HG03354 (cell line): ENCODE results near the gene C16orf95.
"Not testable (repeated sequence)": the region's sequence is repeated elsewhere in the genome, so short reads cannot be mapped to it uniquely, and the experiment has no call there.

Experiments used
- ATAC-seq: cut with Tn5 transposase; IDR thresholded peaks from one replicate; pipeline ENCODE4 v1.9.1; 2021; ENCODE audit warnings: mild to moderate bottlenecking; ENCODE audit not compliant: unreplicated experiment, poor library complexity, severe bottlenecking

C16orf95 gene

DNA sequence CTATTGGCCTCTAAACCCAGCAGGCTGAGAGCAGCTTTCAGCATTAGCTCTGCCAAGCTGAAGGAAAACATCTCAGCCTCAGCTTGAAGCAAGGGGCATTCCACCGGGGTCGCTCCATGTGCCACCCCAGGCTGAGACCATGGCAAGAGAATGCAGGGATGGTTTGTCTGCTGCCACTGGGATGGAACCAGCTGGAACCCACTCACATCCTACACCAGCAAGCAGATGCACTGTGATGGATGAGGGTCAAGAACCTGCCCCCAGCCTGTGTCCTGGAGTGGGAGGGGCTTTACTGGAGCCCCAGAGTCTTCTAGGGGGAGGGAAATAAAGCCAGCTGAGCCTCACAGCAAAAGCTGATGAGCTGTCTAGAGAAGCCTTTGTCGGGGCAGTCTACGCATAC lies 51.9 kb downstream of the C16orf95 start:
- no peak for ATAC-seq

DNA sequence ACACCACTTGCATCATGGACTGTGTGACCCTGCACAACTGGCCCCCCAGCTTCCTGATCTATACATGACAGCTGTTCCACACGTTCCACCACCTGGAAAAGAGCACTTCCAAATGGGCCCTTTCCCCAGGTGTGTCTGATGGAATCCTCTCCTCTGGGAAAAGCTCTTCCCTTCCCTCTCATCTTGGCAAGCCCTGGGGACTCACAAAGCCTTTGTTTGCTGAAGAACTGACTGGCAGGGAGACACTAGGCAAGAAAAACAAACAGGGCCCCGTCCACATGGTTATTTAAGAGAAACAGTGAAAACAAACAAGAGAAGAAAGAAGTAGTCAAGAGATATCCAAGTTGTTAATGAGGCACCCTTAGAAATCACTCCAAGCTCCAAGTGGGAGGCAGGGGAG lies 52.6 kb downstream of the C16orf95 start:
- ATAC-seq = no peak

DNA sequence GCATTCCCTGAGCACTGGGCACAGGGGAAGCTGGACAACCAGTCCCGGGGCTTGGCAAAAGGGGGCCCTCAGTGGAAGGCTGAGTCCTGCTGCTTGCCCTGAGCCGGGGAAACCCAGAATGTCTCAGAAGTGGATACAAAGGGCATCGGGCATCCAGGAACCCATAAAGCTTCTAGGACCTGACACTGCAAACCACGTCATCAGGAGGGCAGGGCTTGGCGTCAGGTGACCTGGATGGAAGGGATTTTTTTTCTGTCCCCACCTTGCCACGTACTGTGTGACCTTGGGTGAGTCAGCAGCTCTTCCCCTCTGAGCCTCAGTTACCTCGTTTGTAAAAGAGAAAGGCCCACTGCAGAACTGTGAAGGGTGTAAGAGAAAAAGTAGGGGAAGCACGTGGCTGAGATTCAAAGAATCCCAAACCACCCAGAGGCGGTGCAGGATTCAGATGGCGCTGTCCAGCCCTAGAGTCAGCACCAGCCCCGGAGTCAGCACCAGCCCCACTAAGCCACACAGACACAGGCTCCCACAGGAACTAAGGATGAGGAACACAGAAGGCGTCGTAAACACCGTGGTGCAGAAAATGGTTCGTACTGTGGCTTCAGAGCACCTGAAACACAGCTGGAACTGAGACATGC lies 53.7 kb downstream of the C16orf95 start:
- ATAC-seq = no peak

GRCh38 chr16:87259431-87259830 lies 57.8 kb downstream of the C16orf95 start:
- no peak for ATAC-seq

DNA sequence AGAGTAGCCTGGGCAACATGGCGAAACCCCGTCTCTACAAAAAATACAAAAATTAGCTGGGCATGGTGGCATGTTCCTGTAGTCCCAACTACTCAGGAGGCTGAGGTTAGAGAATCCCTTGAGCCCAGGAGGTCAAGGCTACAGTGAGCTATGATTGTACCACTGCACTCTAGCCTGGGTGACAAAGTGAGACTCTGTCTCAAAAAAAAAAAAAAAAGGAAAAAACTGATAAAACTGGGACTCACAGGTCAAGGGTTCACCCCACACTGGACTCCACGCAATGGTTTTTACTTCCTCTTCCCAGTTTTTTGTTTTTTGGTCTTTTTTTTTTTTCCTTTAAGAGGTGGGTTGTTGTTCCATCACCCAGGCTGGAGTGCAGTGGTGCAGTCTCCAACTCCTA lies 58.5 kb downstream of the C16orf95 start:
- not testable (repeated sequence) for ATAC-seq

DNA sequence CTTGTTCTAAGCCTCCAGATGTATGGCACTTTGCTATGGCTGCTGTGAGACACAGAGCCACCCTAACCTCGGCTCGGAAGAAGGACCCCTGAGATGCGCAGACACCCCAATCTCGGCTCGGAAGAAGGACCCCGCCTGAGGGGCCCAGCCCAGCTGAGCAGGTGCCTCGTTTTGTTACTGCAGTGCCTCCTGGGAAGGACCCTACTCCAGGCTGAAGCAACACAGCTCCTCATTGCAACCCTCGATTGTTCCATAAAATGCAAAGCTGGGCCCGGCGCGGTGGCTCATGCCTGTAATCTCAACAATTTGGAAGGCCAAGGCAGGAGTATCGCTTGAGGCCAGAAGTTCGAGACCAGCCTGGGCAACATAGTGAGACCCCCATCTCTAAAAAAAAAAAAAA lies 61.3 kb downstream of the C16orf95 start:
- ATAC-seq = no peak

- ATAC-seq = no peak
Measured at GRCh38 chr16:87254734-87255133, 62.5 kb downstream of the C16orf95 start.

DNA sequence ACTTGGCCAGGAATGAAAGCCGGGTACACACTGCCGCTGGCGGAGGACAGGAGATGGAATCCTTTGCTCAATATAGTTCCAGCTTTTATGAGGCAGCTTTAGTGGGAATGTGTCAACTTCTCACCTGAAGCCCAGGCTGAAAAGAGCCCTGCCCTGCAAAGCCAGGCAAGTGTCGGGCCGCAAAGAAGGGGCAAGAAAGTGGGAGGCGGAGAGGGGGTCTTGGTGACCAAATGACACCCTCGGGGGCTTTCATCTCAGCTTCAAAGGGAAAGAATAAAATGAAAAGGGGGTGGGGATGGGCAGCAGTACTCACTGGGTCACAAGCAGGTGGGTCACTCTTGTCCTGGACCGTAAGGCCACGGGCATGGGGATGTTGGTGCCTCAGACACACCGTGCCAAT lies 62.9 kb downstream of the C16orf95 start:
- no peak for ATAC-seq

DNA sequence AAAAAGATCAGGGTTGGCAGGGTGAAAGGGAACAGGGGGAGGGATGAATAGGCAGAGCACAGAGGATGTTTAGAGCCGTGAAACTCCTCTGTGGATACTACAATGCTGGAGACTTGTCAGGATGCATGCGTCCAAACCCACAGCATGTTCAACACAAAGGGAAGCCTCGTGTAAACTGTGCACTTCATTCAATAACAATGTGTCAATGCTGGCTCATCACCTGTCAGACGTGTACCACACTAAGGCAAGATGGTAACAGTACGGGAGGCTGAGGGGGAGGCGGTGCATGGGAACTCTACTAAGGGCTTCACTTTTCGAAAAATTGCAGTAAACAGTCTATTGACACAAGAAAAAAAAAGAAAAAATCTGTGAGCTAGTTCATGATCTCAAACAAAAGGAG lies 63.7 kb downstream of the C16orf95 start:
- ATAC-seq = no peak
